Measurements from ENCODE around the gene BCL2L14.
"Not testable (repeated sequence)": the region's sequence is repeated elsewhere in the genome, so short reads cannot be mapped to it uniquely, and the experiment has no call there.

The BCL2L14 gene

GRCh38 chr12:12110923-12111555 lies 40.3 kb downstream of the BCL2L14 start:
- not testable (repeated sequence) for DNase-seq

- DNase-seq, result no peak
These were observed 44.8 kb downstream of the BCL2L14 start for GRCh38 chr12:12115514-12115913.

GRCh38 chr12:12116677-12117076 lies 45.9 kb downstream of the BCL2L14 start:
- DNase-seq, result no peak

- DNase-seq, result no peak
These were observed 50.3 kb downstream of the BCL2L14 start for GRCh38 chr12:12121061-12121460.

- no peak for DNase-seq
These were observed 52.4 kb downstream of the BCL2L14 start for GRCh38 chr12:12123036-12123604.

- no peak for DNase-seq
These were observed 55.8 kb downstream of the BCL2L14 start for GRCh38 chr12:12126551-12126950.

GRCh38 chr12:12127304-12127703 lies 56.6 kb downstream of the BCL2L14 start:
- no peak for DNase-seq

GRCh38 chr12:12128670-12129069 lies 57.9 kb downstream of the BCL2L14 start:
- no peak for DNase-seq

- DNase-seq, result no peak
These were observed 62.5 kb downstream of the BCL2L14 start for GRCh38 chr12:12133259-12133658.

GRCh38 chr12:12133785-12134184 lies 63.0 kb downstream of the BCL2L14 start:
- no peak for DNase-seq

GRCh38 chr12:12138203-12139154 lies 67.7 kb downstream of the BCL2L14 start:
- no peak for DNase-seq

- no peak for DNase-seq
These were observed 70.3 kb downstream of the BCL2L14 start for GRCh38 chr12:12141000-12141399.

GRCh38 chr12:12144531-12144930 lies 73.8 kb downstream of the BCL2L14 start:
- not testable (repeated sequence) for DNase-seq

- no peak for DNase-seq
These were observed 76.4 kb downstream of the BCL2L14 start for GRCh38 chr12:12147111-12147510.
